ENCODE data around the gene LTB.
A peak's percentile ranks its signal among the peaks of the same experiment; 100 is the strongest.

Gene LTB

DNA sequence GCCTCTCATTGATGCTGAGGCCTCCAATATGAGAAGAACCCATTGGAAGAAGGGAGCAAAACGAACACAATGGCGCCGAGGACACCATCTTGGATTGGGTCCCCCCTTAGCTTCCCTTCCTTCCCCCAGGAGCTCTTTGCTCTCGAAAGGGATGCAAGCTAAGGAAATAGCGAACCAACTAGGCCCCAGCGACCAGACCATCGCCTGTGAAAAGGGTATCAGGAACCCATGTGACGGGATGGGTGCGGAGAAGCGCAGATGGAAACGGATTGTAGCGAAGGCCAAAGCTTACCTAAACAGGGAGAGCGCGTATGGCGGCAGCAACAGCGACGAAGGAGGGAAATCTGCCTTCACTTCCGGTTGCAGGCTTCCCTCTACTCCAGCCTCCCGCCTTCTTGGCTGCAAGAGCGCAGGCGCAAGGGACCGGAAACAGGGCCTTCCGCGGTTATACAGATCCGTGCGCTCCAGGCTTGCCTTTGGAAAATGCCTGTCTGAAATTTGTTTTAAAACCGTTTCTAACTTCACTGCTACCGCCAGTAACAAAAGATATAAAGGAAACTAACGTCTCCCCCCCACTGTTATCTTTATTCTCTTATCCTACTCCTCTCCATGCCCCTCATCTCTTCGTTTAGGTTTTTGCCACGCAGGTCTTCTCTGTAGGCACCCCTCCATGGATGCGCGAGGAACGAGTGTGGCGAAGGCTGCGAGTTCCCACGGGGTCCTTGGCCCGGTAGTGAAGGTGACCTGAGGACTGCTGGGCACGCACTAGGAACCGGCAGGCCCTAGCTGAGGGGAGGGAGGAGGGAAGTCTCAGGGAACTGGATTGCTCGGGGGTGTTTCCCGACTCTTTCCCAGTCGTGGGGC is 40.3 kb downstream of the LTB start, which contains the start of gene DDX39B (continued):
- TF ChIP-seq ZNF112 (tag by site-specific recombination; IDR thresholded peaks at IDR 0.05) = no peak
- no peak for TF ChIP-seq ZNF350 (tag by site-specific recombination; IDR thresholded peaks at IDR 0.05)
- TF ChIP-seq ZNF530 (tag by site-specific recombination; IDR thresholded peaks at IDR 0.05; ENCODE audit: low read depth) = no peak
- TF ChIP-seq ZNF248 (tag by site-specific recombination; IDR thresholded peaks at IDR 0.05) = no peak
- peak; percentile 97; the same call in 1 of the 2 replicates for TF ChIP-seq ZFP37 (tag by site-specific recombination; IDR thresholded peaks at IDR 0.05)
- TF ChIP-seq ZNF596 (tag by site-specific recombination; IDR thresholded peaks at IDR 0.05) = no peak
- TF ChIP-seq, protein P1, sequence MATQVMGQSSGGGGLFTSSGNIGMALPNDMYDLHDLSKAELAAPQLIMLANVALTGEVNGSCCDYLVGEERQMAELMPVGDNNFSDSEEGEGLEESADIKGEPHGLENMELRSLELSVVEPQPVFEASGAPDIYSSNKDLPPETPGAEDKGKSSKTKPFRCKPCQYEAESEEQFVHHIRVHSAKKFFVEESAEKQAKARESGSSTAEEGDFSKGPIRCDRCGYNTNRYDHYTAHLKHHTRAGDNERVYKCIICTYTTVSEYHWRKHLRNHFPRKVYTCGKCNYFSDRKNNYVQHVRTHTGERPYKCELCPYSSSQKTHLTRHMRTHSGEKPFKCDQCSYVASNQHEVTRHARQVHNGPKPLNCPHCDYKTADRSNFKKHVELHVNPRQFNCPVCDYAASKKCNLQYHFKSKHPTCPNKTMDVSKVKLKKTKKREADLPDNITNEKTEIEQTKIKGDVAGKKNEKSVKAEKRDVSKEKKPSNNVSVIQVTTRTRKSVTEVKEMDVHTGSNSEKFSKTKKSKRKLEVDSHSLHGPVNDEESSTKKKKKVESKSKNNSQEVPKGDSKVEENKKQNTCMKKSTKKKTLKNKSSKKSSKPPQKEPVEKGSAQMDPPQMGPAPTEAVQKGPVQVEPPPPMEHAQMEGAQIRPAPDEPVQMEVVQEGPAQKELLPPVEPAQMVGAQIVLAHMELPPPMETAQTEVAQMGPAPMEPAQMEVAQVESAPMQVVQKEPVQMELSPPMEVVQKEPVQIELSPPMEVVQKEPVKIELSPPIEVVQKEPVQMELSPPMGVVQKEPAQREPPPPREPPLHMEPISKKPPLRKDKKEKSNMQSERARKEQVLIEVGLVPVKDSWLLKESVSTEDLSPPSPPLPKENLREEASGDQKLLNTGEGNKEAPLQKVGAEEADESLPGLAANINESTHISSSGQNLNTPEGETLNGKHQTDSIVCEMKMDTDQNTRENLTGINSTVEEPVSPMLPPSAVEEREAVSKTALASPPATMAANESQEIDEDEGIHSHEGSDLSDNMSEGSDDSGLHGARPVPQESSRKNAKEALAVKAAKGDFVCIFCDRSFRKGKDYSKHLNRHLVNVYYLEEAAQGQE (tag by site-specific recombination; IDR thresholded peaks at IDR 0.05) = no peak; the same call in 1 of the 2 replicates
- TF ChIP-seq SETDB1 (IDR thresholded peaks at IDR 0.05; ENCODE audit: insufficient read length, low read length) = no peak
- no peak; the same call in none of the 2 replicates for TF ChIP-seq KLF8 (tag by site-specific recombination; IDR thresholded peaks at IDR 0.05)
- TF ChIP-seq ZNF571 (tag by site-specific recombination; IDR thresholded peaks at IDR 0.05) = no peak
- TF ChIP-seq ZNF132 (tag by site-specific recombination; IDR thresholded peaks at IDR 0.05; ENCODE audit: borderline replicate concordance) = no peak
- TF ChIP-seq ZNF133 (tag by site-specific recombination; IDR thresholded peaks at IDR 0.05) = no peak
- TF ChIP-seq KLF10 (tag by site-specific recombination; IDR thresholded peaks at IDR 0.05) = 0 out of 2 replicates have a peak, but pooled peaks have one; percentile 54
- TF ChIP-seq, protein P2, sequence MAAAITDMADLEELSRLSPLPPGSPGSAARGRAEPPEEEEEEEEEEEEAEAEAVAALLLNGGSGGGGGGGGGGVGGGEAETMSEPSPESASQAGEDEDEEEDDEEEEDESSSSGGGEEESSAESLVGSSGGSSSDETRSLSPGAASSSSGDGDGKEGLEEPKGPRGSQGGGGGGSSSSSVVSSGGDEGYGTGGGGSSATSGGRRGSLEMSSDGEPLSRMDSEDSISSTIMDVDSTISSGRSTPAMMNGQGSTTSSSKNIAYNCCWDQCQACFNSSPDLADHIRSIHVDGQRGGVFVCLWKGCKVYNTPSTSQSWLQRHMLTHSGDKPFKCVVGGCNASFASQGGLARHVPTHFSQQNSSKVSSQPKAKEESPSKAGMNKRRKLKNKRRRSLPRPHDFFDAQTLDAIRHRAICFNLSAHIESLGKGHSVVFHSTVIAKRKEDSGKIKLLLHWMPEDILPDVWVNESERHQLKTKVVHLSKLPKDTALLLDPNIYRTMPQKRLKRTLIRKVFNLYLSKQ (tag by site-specific recombination; IDR thresholded peaks at IDR 0.05; ENCODE audit: borderline replicate concordance) = no peak
- TF ChIP-seq, protein P3, sequence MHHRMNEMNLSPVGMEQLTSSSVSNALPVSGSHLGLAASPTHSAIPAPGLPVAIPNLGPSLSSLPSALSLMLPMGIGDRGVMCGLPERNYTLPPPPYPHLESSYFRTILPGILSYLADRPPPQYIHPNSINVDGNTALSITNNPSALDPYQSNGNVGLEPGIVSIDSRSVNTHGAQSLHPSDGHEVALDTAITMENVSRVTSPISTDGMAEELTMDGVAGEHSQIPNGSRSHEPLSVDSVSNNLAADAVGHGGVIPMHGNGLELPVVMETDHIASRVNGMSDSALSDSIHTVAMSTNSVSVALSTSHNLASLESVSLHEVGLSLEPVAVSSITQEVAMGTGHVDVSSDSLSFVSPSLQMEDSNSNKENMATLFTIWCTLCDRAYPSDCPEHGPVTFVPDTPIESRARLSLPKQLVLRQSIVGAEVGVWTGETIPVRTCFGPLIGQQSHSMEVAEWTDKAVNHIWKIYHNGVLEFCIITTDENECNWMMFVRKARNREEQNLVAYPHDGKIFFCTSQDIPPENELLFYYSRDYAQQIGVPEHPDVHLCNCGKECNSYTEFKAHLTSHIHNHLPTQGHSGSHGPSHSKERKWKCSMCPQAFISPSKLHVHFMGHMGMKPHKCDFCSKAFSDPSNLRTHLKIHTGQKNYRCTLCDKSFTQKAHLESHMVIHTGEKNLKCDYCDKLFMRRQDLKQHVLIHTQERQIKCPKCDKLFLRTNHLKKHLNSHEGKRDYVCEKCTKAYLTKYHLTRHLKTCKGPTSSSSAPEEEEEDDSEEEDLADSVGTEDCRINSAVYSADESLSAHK (tag by site-specific recombination; IDR thresholded peaks at IDR 0.05) = peak; percentile 7; the same call in 1 of the 2 replicates
- peak; percentile 93; the same call in 1 of the 2 replicates for TF ChIP-seq ZBTB17 (tag by site-specific recombination; IDR thresholded peaks at IDR 0.05)
- peak; percentile 78; the same call in 1 of the 2 replicates for TF ChIP-seq ZNF610 (tag by site-specific recombination; IDR thresholded peaks at IDR 0.05; ENCODE audit: borderline replicate concordance)
- TF ChIP-seq, protein P4, sequence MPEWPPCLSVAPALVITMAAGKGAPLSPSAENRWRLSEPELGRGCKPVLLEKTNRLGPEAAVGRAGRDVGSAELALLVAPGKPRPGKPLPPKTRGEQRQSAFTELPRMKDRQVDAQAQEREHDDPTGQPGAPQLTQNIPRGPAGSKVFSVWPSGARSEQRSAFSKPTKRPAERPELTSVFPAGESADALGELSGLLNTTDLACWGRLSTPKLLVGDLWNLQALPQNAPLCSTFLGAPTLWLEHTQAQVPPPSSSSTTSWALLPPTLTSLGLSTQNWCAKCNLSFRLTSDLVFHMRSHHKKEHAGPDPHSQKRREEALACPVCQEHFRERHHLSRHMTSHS (tag by site-specific recombination; IDR thresholded peaks at IDR 0.05) = peak; percentile 52; the same call in 1 of the 2 replicates
- TF ChIP-seq ZNF548 (tag by site-specific recombination; IDR thresholded peaks at IDR 0.05) = no peak
- TF ChIP-seq, protein P5, sequence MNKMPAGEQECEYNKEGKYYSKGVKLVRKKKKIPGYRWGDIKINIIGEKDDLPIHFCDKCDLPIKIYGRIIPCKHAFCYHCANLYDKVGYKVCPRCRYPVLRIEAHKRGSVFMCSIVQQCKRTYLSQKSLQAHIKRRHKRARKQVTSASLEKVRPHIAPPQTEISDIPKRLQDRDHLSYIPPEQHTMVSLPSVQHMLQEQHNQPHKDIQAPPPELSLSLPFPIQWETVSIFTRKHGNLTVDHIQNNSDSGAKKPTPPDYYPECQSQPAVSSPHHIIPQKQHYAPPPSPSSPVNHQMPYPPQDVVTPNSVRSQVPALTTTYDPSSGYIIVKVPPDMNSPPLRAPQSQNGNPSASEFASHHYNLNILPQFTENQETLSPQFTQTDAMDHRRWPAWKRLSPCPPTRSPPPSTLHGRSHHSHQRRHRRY (tag by site-specific recombination; IDR thresholded peaks at IDR 0.05) = no peak
- TF ChIP-seq, protein P6, sequence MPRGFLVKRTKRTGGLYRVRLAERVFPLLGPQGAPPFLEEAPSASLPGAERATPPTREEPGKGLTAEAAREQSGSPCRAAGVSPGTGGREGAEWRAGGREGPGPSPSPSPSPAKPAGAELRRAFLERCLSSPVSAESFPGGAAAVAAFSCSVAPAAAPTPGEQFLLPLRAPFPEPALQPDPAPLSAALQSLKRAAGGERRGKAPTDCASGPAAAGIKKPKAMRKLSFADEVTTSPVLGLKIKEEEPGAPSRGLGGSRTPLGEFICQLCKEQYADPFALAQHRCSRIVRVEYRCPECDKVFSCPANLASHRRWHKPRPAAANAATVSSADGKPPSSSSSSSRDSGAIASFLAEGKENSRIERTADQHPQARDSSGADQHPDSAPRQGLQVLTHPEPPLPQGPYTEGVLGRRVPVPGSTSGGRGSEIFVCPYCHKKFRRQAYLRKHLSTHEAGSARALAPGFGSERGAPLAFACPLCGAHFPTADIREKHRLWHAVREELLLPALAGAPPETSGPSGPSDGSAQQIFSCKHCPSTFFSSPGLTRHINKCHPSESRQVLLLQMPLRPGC (tag by site-specific recombination; IDR thresholded peaks at IDR 0.05) = peak; percentile 57; the same call in 1 of the 2 replicates
- no peak for TF ChIP-seq HOXA7 (CRISPR knock-in tag; IDR thresholded peaks at IDR 0.05; ENCODE audit: borderline replicate concordance)
- peak; percentile 44 for TF ChIP-seq ZNF24 (tag by site-specific recombination; IDR thresholded peaks at IDR 0.05)
- no peak for TF ChIP-seq ZNF175 (tag by site-specific recombination; IDR thresholded peaks at IDR 0.05)
- TF ChIP-seq ZNF324 (tag by site-specific recombination; IDR thresholded peaks at IDR 0.05) = peak; percentile 88
- TF ChIP-seq ZNF658 (tag by site-specific recombination; IDR thresholded peaks at IDR 0.05) = no peak
- TF ChIP-seq SP3 (tag by site-specific recombination; IDR thresholded peaks at IDR 0.05) = peak; percentile 64
- peak; percentile 80 for TF ChIP-seq SP7 (tag by site-specific recombination; IDR thresholded peaks at IDR 0.05)
- no peak for TF ChIP-seq ZNF202 (tag by site-specific recombination; IDR thresholded peaks at IDR 0.05; ENCODE audit: borderline replicate concordance)

Measured in HEK293 (cell line).